ENCODE results near the gene TRABD2B. TPM values are rescaled to one million over a fixed set of nuclear protein-coding genes. Genes with fewer than 3 reads are reported as not detected.

TRABD2B gene
- total and polyA plus RNA-seq, 2 donors (not counting 3 experiments of a cell fraction or from before 2014, with no cell fraction given), result not detected

- no peaks in the 10 kb centered on the region for H3K4me1 ChIP-seq (ENCODE audit: control insufficient read depth, extremely low read depth, insufficient read depth, low read length)
- no peaks in the 10 kb centered on the region for H3K79me2 ChIP-seq (ENCODE audit: control insufficient read depth, insufficient read depth, low read length)
- dilution Hi-C loops (cut with MboI; ENCODE audit: extremely low pct_ligation_motif_present, low sequenced_read_pairs) (no loop called here), intact Hi-C loops (cut with micrococcal nuclease) (no loop called here)
- no peak overlapping the region for H3K9ac ChIP-seq (replicated peaks; ENCODE audit: extremely low read depth, insufficient read depth, low read length)
- no peaks in the 10 kb centered on the region for H4K20me1 ChIP-seq (replicated peaks; ENCODE audit: control insufficient read depth, extremely low read depth, insufficient read depth, low read length)
- peaks cover 2 to 15% of the 10 kb centered on the region in 2 experiments for H3K27me3 ChIP-seq (ENCODE audit: control insufficient read depth in 2 of 2, insufficient read depth in 2 of 2, low read length in 2 of 2)
- no peaks in the 10 kb centered on the region for H3K9me3 ChIP-seq (replicated peaks; ENCODE audit: control insufficient read depth, insufficient read depth, low read length)
- FAIRE-seq (no peak), DNase-seq (ENCODE audit: low read depth, low spot score) (no peak)
- BruUV-seq (replicated peaks), result no TSS peak
- H3K36me3 ChIP-seq (ENCODE audit: control insufficient read depth in 2 of 2, extremely low read depth in 1 of 2, insufficient read depth in 2 of 2, low read length in 2 of 2), result no peaks in the 10 kb centered on the region
- ChIA-PET POLR2A (no interaction called here), CTCF (interaction anchor here (1.3 to 2.8 kb wide), 4 partner anchors 10 to 192 kb away, joined by 3 to 27 read pairs (median 4); partner anchors contain the start of gene TRABD2B)
- TF ChIP-seq, protein P1, sequence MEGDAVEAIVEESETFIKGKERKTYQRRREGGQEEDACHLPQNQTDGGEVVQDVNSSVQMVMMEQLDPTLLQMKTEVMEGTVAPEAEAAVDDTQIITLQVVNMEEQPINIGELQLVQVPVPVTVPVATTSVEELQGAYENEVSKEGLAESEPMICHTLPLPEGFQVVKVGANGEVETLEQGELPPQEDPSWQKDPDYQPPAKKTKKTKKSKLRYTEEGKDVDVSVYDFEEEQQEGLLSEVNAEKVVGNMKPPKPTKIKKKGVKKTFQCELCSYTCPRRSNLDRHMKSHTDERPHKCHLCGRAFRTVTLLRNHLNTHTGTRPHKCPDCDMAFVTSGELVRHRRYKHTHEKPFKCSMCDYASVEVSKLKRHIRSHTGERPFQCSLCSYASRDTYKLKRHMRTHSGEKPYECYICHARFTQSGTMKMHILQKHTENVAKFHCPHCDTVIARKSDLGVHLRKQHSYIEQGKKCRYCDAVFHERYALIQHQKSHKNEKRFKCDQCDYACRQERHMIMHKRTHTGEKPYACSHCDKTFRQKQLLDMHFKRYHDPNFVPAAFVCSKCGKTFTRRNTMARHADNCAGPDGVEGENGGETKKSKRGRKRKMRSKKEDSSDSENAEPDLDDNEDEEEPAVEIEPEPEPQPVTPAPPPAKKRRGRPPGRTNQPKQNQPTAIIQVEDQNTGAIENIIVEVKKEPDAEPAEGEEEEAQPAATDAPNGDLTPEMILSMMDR (IDR thresholded peaks at IDR 0.05; ENCODE audit: extremely low read depth in 1 of 2, insufficient read depth in 1 of 2, low read depth in 1 of 2, low read length in 2 of 2), result no peak
- TF ChIP-seq MYC (IDR thresholded peaks at IDR 0.05; ENCODE audit: low read depth, low read length) (no peak), FOS (IDR thresholded peaks at IDR 0.05; ENCODE audit: borderline replicate concordance, insufficient read depth, low read length) (no peak)
- H3K27ac ChIP-seq (ENCODE audit: insufficient read depth, low read depth, low read length), result no peak overlapping the region
- no peaks in the 10 kb centered on the region for H3K9me1 ChIP-seq (replicated peaks; ENCODE audit: control insufficient read depth, extremely low read depth, insufficient read depth, low read length)
- H3K4me2 ChIP-seq (ENCODE audit: insufficient read depth, low read length), result no peak overlapping the region
- H3K4me3 ChIP-seq (replicated peaks in 1 of 3; ENCODE audit: insufficient read depth in 1 of 3, low read depth in 1 of 3, low read length in 3 of 3), result no peak overlapping the region
- no peak overlapping the region for H2AFZ ChIP-seq (ENCODE audit: low read depth, low read length)
Observed at GRCh38 chr1:47930210-47930840, 66.9 kb downstream of the TRABD2B start.

DNA sequence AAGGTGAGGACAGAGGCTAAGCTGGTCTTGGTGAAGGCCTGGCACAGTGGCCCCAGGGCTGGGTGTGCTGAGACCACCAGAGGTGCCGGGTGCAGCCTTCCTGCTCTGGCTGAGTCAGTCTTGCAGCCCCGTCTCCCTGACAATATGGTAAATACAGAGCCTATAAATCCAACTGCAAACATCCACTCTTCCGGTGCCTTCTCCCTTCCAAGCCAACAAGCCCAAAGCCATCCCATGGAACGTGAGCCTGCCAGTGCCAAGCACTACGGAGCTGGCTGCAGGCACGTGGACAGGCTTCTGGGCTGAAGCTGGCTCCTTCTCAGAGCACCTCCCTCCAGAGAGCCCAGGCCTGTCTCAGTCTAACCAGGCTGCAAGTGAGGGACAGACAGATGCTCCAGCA, 70.0 kb downstream of the TRABD2B start:
- intact Hi-C loops (cut with micrococcal nuclease) (no loop called here), dilution Hi-C loops (cut with MboI; ENCODE audit: extremely low pct_ligation_motif_present, low sequenced_read_pairs) (no loop called here)
- Histone ChIP-seq H3K79me2 (ENCODE audit: control insufficient read depth, insufficient read depth, low read length) (no peaks in the 10 kb centered on the region), H3K4me2 (ENCODE audit: insufficient read depth, low read length) (no peak overlapping the region), H3K4me3 (replicated peaks in 1 of 3; ENCODE audit: insufficient read depth in 1 of 3, low read depth in 1 of 3, low read length in 3 of 3) (no peak overlapping the region), H3K36me3 (ENCODE audit: control insufficient read depth in 2 of 2, extremely low read depth in 1 of 2, insufficient read depth in 2 of 2, low read length in 2 of 2) (no peaks in the 10 kb centered on the region), H3K4me1 (ENCODE audit: control insufficient read depth, extremely low read depth, insufficient read depth, low read length) (no peaks in the 10 kb centered on the region), H3K27ac (ENCODE audit: insufficient read depth, low read depth, low read length) (no peak overlapping the region), H2AFZ (ENCODE audit: low read depth, low read length) (no peak overlapping the region), H4K20me1 (replicated peaks; ENCODE audit: control insufficient read depth, extremely low read depth, insufficient read depth, low read length) (no peaks in the 10 kb centered on the region), H3K9me1 (replicated peaks; ENCODE audit: control insufficient read depth, extremely low read depth, insufficient read depth, low read length) (no peaks in the 10 kb centered on the region), H3K9me3 (replicated peaks; ENCODE audit: control insufficient read depth, insufficient read depth, low read length) (no peaks in the 10 kb centered on the region), H3K9ac (replicated peaks; ENCODE audit: extremely low read depth, insufficient read depth, low read length) (no peak overlapping the region), H3K27me3 (ENCODE audit: control insufficient read depth in 2 of 2, insufficient read depth in 2 of 2, low read length in 2 of 2) (peaks cover 2 to 19% of the 10 kb centered on the region in 2 experiments)
- no TSS peak for BruUV-seq (replicated peaks)
- FAIRE-seq (no peak), DNase-seq (ENCODE audit: low read depth, low spot score) (no peak)
- POLR2A ChIA-PET, result no interaction called here
- CTCF ChIA-PET, result interaction anchor here (1.1 kb wide), 1 partner anchor 21 kb away, joined by 3 read pairs; no protein-coding TSS in a partner anchor
- TF ChIP-seq MYC (IDR thresholded peaks at IDR 0.05; ENCODE audit: low read depth, low read length) (no peak), POLR2A (IDR thresholded peaks at IDR 0.05; ENCODE audit: low read depth, low read length) (no peak)
- TF ChIP-seq, protein P1 (IDR thresholded peaks at IDR 0.05; ENCODE audit: extremely low read depth in 1 of 2, insufficient read depth in 1 of 2, low read depth in 1 of 2, low read length in 2 of 2), result no peak
- TF ChIP-seq, protein P2, sequence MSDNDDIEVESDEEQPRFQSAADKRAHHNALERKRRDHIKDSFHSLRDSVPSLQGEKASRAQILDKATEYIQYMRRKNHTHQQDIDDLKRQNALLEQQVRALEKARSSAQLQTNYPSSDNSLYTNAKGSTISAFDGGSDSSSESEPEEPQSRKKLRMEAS (IDR thresholded peaks at IDR 0.05; ENCODE audit: insufficient read depth, insufficient read length), result no peak
